Occipital lobe (tissue), 2 donors: ENCODE results near the gene EVC2. TPM values are rescaled to one million over a fixed set of nuclear protein-coding genes. Genes with fewer than 3 reads are reported as not detected.

Source experiments
- DNase-seq: peaks from one replicate; lab custom pipeline; 2025; lab: John Stamatoyannopoulos, UW
- total RNA-seq: library from RNA; depleted of rRNA; stranded (reverse); fragments of >200 nt; gene quantifications from one replicate; pipeline ENCODE4 v1.2.3, GENCODE V29; 2014

EVC2 gene
- total RNA-seq, 1 donor from 2014 or later: 2.5 TPM

DNA sequence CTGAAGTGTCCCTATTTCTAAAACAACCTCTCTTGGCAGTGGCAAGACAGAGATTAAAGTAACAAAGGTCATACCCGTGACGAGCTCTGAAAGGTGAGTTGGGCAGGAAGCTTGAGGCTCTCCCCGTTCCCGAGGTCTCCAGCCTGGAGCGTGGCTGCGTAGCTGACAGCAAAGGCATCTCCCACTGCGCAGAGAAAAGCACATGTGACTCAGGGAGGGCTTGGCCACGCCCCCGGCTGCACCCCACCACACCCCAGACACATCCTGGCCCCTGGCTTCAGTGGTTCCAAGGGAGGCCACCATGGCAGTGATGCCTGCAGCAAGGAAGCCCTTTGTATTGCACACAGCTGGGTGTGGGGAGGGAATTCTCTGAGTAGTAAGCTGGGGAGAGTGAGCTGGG lies 23.1 kb downstream of the EVC2 start:
- no peak for DNase-seq

DNA sequence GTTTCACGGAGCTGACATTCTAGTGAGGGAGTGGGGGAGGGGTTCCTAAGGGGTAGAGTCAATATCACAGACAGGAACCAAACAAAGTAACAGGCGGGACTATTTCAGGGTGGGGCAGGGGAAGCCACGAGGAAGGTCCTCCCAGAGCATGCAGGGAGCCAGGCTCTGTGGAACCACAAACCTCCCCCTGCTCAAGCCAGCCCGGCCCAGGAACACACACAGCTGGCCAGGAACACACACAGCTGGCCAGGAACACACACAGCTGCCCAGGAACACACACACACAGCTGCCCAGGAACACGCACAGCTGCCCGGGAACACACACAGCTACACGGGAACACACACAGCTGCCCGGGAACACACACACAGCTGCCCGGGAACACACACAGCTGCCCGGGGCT lies 24.8 kb downstream of the EVC2 start:
- no peak for DNase-seq

DNA sequence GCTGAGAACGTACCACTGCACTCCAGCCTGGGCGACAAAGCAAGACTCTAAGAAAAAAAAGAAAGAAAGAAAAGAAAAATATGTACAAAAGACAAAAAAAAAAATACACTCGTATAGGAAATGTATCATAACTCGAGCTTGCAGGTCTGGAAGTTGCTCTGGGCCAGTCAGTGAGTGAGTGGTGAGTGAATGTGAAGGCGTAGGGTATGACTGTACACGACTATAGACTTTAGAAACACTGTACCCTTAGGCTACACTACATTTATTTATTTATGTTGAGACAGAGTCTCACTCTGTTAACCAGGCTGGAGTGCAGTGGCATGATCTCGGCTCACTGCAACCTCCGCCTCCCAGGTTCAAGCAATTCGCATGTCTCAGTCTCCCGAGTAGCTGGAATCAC lies 29.4 kb downstream of the EVC2 start:
- no peak for DNase-seq

DNA sequence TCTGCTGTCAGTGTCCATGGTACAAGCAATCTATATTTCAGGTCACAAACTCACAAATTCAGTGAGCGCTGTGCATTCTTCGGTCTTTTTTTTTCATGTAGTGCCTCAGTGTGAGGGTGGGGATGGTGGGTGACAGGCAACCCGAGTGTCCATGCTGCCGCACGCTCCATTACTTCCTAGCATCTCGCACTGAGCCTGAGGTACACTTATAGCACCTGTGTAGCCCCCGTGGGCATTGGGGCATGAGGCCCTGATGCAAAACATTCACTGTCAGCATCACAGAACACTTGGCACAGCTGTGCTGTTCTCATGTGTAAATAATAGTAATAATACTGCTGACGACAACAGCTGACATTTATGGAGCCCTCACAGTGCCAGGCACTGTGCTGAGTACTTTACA lies 31.6 kb downstream of the EVC2 start:
- DNase-seq: no peak

DNA sequence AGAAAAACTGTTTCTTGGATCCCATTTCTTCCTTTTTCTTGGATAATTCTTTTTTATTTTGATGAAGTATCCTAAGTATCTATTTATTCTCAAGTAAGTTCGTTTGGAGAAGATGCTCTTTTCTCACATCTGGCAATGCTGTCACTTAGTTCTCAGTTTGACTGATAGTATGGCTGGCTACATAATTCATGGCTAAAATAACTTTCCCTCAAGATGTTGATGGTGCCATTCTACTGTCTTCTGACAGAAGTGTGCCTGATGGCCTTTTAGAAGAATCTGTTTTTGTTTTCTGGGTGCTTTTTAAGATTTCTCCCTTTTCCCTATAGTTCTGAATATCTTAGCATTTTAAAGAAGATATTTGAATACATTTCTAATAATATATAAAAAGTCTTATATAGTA lies 41.6 kb downstream of the EVC2 start:
- no peak for DNase-seq

DNA sequence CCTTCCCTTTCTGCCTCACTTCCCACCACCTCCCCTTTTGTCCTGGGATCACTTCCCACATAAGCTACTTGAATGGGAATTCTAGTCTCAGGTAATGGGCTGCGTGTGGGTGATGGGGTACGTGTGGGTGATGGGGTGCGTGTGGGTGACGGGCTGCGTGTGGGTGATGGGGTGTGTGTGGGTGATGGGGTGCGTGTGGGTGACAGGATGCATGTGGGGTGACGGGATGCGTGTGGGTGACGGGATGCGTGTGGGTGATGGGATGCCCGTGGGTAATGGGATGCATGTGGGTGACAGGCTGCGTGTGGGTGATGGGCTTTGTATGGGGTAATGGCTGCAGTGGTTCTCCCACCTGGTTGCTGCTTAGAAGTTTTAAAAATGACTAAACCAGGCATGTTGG lies 43.6 kb downstream of the EVC2 start:
- DNase-seq: no peak

DNA sequence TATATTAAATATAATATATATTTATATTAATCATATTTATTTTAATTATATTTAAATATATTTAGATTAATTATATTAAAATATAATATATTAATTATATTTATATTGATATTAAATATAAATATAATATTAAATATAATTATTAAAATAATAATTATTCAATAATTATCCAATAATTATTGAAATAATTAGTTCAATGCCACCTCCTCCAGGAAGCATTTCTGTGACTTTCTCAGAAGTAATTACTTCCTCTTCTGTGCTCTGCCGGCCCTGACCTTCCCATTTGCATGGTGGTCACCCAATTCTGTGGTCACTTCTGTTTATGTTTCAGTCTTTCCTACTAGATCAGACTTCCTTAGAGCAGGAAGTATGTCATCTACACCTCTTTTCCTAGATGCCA lies 45.8 kb downstream of the EVC2 start:
- DNase-seq: no peak

DNA sequence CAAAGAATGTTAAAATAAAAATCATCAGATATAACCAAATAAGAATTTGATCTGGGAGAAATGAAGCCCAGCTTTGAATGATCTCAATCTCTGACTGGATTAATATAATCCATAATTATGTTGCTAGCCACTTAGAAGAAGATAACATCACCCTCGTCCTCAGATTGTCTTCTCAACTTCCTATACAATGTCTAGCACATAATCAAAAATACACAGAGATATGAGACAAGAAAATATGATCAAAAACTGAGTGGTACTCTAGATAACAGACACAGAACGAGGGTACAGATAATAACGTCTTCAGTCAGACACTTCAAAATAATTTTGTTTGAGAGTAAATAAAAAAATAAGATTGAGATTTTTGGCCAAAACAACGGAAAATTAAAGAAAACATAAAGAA lies 47.1 kb downstream of the EVC2 start:
- no peak for DNase-seq

DNA sequence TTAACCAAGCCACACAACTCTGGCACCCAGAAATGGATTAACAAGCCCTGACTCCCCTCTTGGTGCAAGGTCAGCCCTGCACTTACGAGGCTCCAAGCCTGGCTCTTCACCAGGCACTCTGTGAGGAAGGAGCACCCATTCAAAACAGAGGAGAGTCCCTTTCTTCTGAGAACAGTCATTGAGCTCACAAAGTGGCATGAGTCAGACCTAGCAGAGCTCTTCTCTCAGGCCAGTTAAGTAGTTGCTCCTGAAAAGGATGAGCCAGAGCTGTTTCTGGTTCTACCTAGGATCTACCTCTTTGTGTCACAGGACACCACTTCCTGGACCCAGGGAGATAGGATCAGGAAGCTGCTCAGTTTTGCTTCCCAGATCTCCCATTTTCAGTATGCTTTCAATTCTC lies 48.2 kb downstream of the EVC2 start:
- DNase-seq: no peak

DNA sequence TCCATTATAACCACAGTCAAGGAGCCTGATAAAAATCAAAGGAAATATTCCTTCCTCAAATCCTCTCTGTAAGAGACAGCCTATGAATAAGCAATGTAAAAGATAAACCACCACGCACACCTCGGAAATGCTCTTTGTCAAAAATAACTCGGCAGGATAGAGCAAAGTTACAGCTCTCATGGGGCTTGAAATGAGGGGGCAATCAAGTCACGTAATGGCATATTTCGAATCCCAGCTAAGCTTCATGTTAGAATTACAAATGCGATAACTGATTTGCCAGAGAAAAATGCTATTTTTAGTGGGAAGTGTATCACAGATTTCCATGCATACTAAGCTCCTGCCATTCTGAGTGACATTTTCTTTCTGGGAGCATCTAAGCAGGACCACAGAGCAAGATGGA lies 49.4 kb downstream of the EVC2 start:
- DNase-seq: no peak

DNA sequence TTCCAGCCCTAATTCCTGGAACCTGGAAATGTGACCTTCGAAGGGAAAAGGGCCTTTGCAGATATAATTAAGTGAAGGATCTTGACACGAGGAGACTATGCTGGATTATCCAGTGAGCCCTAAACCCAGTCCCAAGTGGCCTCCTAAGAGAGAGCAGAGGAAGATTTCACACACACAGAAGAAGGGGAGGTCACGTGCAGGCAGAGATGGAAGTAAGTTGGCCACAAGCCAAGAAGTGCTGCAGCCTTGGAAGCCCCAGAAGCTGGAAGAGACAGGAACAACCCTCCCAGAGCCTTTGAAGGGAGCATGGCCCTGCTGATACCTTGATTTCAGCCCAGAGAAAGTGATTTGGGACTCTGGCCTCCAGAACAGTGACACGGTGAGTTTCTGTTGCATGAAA lies 51.9 kb downstream of the EVC2 start:
- no peak for DNase-seq

DNA sequence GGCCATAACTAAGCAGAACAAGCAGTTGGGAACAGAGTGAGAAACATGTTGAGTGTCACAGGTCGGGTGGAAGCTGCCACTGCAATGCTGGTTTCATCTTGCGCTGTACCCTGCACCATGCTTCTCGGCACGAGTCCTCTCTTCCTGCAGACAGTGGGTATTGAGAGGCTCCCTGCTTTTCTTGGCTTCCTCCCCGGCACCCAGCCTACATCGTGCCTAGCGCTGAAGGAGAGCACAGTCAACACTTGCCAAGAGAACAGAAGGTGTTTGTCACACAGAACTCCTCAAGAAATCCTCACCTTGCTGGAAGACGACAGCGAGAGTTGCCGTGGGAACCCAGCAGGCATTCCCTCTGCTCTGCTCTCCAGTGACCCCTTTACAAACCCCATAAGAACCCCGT lies 53.6 kb downstream of the EVC2 start:
- peak; percentile 26 for DNase-seq

DNA sequence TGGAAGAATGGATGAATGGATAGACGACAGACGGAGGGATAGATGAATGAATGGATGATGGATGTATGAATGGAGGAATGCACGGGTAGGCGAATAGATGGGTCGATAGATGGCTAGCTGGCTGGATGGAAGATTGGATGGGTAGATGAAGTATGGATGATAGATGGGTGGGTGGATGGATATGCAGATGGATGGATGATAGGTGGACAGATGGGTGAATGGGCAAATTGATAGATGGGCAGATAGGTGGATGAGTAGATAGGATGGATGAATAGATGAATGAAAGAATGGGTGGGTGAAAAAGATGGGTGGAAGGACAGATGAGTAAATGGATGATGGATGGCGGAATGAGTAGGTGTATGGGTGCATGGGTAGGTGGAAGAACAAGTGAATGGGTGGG lies 57.3 kb downstream of the EVC2 start:
- DNase-seq: no peak

DNA sequence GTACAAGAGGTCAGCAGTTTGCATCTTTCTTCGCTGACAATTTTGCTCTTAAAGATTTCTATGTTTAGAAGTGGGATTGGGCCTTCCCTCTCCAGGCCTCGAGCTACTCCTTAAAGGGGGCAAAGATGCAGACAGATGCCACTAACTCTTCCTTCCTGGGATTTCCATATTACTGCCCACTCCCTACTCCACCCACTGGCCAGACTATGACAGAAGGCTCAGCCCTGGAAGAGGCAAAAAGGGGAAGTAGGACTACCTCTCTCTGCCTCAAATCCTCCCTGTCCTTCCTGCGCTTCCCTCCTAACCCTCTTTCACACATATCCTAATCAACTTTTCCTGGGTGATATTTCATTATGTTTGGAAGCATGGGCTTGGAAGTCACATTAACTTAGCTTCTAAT lies 58.3 kb downstream of the EVC2 start:
- no peak for DNase-seq

DNA sequence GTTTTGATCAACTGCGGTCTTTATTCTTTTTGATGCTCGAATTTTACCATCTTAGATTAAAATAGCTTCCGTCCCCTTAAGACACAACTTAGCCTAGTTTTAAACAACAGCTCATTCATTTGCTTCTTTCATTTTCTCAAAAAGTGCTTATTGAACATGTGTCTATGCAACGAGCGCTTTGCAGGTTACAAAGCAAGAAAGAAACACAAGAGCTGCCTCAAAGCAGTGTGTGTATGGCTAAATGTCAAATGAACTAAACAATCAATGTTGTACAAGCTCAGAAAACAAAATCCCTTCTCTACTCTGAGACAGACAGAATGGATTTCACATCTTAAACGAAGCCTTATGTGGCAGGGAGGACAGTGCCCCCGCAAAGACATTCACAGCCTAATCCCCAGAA lies 61.0 kb downstream of the EVC2 start:
- no peak for DNase-seq

DNA sequence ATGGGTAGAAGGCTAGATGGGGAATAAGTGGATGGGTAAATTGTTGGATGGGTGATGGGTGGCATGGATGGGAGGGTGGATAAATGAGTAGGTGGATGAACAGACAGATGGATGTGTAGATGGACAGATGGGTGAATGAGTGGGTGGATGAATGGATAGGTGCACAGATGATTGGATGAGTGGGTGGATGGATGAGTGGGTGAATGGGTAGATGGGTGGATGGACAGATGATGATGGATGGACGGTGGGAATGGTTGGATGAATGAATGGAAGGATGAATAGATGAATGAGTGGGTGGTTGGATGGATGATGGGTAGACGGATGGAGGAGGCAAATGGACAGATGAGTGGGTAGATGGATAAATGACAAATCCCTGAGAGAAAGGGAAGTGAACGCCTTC lies 68.3 kb downstream of the EVC2 start:
- no peak for DNase-seq

DNA sequence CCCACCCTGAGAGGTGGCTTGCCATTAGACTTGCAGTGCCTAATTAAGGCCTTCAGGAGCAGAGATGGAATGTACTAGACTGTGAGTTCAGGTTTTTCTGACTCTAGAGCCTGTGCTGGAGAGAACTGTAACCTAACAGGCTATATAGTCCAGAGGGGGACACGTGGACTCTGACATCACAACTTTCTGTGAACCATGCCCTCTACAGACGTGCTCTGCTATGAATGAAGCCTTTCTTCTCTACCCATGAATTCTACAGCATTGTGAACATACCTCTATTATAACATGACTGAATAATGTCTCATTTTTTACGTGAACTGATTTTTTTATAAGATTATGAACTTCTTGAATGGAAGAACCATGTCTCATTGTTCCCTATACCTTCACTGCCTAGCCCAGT lies 68.8 kb downstream of the EVC2 start:
- DNase-seq: no peak

DNA sequence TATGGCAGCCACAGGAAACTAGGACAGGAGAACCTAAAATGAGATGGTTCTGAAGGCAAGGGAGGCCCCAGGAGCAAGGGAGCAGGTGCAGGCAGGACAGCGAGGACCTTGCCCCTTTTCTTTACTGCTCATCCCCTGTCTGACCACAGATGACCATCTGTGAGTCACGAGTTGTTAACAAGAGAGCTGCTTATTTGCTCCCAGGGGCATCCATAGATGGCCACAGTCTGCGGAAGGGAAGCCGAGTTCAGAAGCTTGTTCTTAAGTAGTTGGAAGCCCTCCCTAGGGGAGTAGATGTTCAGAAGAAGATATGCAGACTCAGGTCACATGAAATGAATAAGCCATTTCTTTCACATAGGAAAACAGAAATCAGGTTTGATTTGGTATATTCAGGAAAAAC lies 69.4 kb downstream of the EVC2 start:
- DNase-seq: no peak

DNA sequence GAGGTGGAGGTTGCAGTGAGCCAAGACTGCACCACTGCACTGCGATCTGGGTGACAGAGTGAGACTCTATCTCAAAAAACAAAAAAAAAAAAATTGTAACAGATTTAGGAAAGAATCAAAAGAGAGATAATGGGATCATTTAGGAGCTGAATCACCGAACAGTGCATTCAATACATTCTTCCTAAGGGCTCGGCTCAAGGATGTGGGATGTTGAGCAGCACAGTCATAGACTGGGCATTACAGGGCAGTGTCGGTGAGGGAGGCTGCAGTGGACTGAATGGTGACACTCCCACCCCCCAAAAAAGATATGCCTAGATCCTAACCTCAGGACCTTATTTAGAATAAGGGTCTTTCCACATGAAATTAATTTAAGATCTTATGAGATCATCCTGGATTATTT lies 70.0 kb downstream of the EVC2 start:
- no peak for DNase-seq

DNA sequence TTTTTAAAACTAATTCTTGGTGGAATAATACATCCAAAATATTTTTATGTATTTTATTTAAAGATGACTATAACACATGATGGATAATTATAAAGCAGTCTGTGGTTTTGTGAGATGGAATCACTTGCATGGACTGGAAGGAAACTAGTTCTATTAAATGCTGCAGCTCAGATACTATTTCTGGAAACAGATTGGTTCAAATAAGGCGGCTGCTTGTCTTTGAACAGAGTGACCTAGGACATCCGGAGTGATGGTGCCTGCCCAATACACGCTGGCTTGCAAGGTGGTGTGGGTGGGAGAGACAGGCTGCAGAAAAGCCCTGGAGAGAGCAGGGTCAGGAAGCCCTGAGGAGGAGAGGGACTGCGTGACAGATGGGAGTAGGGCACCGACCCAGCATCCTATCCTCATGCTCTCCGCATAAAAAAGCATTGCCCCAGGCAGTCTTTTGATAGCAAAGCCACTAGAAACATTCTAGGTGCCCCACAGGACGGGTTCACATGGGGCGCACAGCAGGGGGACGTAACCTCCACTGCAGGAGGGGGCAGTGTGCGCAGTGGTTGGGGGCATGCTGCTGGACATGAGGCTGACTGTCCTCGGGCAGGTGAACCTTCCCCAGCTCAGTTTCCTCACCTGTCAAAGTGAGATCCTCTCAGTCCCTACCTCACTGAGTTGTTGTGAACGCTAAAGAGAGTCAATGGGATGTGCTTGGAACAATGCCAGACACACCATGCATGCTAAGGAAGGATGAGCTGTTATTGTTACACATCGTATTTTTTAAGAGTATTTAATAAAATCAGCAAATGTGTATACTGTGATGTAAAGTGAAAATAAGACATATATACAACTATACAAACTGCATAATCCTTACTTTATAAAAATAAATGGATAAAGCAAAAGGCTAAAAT lies 71.3 kb downstream of the EVC2 start:
- DNase-seq: no peak

DNA sequence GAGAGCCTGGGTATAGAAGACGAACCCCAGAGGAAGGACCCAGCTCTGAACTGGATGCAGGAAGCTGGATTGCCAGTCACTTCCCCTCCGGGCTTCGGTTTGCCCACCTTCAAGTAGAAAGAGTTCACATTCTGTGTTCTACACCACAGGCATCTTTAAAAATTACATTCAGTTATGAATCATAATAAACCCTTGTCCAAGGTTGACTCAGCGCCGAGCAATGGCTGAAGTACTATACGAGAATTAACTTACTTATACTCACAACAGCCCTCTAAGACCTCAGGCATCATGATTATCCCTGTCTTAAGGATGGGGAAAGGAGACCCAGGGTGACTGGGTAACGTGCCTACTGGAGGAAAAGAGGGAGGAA lies 72.5 kb downstream of the EVC2 start:
- no peak for DNase-seq

DNA sequence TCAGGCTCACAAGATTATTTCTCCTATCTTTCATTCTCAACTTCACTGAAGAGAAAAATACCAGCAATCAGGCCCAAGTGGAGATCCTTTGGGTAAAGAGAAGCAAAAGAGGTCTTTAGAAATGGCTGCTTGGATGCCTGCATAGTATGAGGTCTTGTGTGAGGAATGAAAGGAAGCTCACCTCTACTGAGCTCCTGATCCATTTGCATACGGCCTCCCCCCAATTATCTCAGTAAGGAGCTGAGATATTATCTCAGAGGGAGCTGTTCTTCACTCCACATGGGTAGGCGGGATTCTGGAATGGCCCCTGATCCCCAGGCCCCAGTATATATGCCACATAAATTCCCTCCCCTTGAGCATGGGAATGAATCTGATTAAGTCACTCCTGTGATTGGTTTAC lies 75.8 kb downstream of the EVC2 start:
- no peak for DNase-seq

DNA sequence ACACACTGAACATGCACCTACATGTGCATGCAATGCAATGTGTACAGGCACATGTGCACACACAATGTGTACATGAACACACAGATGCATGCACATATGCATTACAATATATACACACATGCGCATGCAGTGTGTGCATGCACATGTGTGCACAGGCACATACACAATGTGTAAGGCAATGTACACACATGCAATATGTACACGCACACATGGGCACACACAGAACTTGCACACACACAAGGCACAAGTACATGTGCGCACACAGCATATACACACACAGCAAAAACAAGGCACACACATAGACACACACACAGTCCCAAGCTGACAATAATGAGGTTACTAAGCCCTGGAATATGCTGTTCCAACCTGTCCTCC lies 76.3 kb downstream of the EVC2 start:
- no peak for DNase-seq
